Astrocyte (in vitro differentiated cells and primary cell): ENCODE data around the gene KDM7A.

Experiments
- EZH2 ChIP-seq: IDR thresholded peaks from 2 replicates; pipeline ENCODE4 v1.6.1; 2012; ENCODE audit warnings: mild to moderate bottlenecking, low read length, inconsistent platforms; ENCODE audit not compliant: insufficient read depth
- TF ChIP-seq, protein P1 (sequence below): IDR thresholded peaks from 2 replicates; pipeline ENCODE4 v1.5.1; 2011; ENCODE audit warnings: low read depth, mild to moderate bottlenecking, inconsistent platforms, low read length, moderate library complexity; ENCODE audit not compliant: insufficient read depth

DNA sequence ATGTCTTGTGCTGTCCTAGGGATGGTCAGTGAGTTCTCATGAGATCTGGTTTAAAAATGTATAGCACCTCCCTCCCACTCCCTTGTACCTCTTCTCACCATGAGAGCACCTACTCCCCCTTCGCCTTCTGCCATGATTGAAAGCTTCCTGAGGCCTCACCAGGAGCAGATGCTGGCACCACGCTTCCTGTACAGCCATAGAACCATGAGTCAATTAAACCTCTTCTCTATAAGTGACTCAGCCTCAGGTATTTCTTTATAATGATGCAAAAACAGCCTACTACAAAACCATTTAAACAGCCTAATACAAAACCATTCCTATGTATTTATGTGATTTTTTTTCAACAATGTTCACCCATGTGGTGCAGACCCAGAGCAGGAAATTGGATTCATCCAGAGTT lies 32.0 kb downstream of the KDM7A start:
- TF ChIP-seq, protein P1, sequence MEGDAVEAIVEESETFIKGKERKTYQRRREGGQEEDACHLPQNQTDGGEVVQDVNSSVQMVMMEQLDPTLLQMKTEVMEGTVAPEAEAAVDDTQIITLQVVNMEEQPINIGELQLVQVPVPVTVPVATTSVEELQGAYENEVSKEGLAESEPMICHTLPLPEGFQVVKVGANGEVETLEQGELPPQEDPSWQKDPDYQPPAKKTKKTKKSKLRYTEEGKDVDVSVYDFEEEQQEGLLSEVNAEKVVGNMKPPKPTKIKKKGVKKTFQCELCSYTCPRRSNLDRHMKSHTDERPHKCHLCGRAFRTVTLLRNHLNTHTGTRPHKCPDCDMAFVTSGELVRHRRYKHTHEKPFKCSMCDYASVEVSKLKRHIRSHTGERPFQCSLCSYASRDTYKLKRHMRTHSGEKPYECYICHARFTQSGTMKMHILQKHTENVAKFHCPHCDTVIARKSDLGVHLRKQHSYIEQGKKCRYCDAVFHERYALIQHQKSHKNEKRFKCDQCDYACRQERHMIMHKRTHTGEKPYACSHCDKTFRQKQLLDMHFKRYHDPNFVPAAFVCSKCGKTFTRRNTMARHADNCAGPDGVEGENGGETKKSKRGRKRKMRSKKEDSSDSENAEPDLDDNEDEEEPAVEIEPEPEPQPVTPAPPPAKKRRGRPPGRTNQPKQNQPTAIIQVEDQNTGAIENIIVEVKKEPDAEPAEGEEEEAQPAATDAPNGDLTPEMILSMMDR, result no peak
- TF ChIP-seq EZH2, result no peak
